NCI-H1436 treated with DMSO at 0.1 percent for 48 hours (cell line): ENCODE measurements around the gene TLK1.
"Not testable (repeated sequence)": the region's sequence is repeated elsewhere in the genome, so short reads cannot be mapped to it uniquely, and the experiment has no call there.

Source experiments
- DNase-seq: peaks from one replicate; lab custom pipeline; 2025; lab: John Stamatoyannopoulos, UW

Gene TLK1

DNA sequence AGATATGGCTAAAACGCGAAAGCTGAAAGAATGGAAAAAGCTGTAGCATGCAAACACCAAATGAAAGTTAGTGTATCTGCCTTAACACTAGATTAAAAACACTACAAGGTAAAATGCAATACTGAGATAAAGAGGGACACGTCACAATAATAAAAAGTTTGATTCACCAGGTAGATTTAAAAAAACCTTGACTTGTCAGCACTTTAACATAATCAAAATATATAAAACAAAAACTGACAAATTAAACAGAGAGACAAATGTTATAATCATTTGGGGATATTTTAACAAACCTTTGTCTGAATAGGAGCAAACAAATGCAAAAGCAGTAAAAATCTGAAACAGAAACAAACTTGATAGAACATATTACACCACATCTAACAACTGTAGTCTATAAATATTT is 18.3 kb downstream of the TLK1 start:
- no peak for DNase-seq

DNA sequence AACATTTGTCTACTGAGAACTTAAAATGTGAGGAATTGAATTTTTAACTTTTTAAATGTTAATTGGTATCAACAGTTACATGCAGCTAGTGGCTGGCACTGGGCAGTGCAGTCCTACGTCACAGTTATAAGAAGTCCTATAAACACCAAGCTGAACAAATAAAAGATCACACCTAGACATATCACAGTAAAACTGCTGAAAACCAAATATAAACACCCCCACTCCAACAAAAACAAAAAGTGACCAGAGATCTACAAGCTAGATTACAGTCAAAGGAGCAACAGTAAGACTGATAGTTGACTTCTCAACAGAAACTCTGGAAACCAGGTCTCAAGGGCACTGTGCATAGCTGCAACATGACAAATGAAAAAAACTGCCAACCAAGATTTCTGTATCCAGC is 19.4 kb downstream of the TLK1 start:
- DNase-seq, result no peak

DNA sequence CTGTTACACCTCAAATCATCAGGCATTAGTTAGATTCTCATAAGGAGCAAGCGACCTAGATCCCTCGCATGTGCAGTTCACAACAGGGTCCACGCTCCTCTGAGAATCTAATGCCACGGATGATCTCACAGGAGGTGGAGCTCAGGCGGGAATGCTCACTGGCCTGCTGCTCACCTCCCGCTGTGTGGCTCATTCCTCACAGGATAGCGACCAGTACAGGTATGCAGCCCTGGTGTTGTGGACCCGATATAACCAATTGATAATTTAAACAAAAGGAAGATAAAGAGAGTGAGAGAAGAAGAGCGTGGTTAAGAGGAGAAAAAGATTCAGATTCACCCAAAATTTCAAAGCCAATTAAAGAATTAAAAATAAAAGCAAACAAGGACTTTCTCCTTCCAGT is 20.8 kb downstream of the TLK1 start:
- no peak for DNase-seq

DNA sequence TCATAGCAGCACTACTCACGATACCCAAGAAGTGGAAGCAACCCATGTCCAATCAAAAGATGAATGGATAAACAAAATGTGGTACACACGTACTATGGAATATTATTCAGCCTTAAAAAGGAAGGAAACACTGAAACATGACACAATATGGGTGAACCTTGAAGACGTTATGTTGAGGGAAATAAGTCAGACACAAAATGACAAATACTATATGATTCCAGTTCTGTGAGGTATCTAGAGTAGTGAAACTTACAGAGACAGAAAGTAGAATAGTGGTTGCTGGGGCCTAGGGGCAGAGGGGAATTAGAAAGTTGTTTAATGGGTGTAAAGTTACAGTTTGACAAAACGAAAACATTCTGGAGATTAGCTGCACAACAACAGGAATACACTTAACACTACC is 24.7 kb downstream of the TLK1 start:
- no peak for DNase-seq

DNA sequence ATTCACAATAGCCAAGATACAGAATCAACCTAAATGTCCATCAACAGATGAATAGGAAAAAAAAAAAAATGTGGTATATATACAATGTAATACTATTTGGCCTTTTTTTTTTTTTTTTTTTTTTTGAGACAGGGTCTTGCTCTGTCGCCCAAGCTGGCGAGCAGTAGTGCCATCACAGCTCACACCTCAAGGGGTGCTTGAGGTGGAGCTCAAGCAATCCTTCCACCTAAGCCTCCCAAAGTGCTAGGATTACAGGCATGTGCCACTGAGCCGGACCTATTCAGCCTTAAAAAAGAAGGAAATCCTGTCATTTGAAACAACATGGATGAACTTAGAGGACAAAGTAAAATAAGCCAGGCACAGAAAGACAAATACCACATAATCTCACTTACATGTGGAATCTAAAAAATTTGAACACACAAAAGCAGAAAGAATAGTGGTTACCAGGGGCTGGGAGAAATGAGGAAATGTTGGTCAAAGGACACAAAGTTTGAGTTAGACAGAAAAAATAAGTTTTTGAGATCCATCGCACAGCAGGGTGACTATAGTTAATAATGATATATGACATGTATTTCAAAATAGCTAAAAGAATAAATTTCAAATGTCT is 26.0 kb downstream of the TLK1 start:
- DNase-seq, result no peak

DNA sequence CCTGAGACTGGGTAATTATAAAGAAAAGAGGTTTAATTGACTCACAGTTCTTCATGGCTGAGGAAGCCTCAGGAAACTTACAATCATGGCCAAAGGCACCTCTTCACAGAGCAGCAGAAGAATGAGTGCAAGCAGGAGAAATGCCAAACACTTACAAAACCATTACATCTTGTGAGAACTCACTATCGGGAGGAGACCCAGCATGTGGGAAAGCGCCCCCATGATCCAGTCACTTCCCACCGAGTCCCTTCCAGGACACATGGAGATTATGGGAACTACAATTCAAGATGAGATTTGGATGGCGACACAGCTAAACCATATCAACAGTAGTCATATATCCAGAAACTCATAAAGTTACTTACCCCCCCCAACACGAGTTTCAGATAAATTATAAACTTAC is 28.6 kb downstream of the TLK1 start:
- DNase-seq, result no peak

DNA sequence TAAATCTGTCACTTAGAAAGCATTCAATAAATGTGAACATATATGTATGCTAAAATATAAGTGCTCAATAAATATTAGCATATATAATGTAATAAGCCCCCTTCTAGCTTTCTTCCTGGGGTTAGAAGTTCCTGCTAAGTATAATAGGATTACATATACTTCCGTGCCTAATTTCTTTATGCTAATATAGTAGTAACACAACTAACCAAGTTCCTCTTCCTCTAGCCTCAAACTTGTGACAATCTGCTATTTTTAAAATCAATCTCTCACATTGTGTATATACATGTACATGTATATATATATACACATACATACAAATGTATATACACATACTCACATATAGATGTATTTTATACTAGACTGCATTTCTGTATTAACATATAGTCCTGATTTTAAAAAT is 32.2 kb downstream of the TLK1 start:
- no peak for DNase-seq

DNA sequence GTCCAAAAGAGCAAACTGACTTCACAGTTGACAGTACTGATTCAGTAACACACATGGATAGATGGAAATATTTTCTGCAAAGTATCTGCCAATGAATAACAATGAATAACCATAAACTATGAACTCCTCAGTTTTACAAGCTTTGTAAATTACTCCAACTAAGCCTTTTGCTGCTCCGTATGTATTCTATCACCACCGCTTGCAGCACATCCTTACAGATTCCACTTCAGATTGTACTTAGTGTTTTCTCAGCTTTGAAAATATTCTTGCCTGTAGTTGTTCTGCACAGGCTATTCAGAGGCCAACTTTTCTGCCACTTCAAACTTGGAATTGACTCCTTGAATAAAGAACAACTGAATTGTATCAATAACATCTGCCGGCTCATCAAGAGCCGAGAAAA is 36.2 kb downstream of the TLK1 start:
- DNase-seq, result no peak

DNA sequence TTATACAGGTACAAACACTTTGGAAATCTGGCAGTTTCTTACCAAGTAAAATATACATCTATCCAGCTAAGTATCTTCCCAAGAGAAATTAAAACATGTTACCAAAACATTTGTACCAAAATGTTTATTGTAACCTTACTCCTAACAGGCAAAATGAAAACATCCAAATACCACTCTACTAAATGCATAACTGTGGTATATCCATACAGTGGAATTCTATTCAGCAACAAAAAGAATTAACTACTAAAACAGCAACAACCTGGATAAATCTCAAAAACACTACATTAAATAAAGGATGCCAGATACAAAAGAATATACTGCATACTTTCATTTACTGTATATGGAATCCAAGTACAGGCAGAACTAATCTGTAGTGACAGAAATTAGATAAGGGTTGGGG is 51.1 kb downstream of the TLK1 start:
- no peak for DNase-seq

DNA sequence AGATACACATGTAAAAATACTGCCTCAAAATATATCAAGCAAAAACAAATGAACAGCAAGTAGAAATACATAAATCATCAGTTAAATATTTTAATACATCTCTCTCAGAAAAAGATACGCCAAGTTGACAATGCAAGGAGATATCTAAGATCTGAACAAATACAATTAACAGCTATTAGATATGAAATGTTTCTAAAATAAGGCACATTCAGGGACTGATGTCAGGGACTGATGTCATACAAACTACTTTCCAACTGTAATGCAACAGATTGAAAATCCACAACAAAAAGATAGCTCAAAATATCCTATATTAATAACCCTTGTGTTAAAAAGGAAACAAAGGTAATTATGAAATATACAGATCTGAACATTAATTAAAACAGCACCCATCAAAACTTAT is 51.7 kb downstream of the TLK1 start:
- DNase-seq, result no peak

DNA sequence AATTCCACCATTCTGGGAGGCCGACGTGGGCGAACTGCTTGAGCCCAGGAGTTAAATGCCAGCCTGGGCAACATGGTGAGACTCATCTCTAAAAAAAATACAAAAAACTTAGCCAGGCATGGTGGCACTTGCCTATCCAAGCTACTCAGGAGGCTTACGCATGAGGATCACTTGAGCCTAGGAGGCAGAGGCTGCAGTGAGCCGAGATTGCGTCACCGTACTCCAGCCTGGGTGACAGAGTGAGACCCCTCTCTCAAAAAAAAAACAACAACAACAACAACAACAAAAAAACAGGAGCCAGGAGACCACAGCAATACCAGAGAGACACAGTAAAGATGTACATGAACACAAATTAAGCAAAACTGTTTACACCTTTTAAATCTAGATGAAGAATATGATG is 52.9 kb downstream of the TLK1 start:
- no peak for DNase-seq

DNA sequence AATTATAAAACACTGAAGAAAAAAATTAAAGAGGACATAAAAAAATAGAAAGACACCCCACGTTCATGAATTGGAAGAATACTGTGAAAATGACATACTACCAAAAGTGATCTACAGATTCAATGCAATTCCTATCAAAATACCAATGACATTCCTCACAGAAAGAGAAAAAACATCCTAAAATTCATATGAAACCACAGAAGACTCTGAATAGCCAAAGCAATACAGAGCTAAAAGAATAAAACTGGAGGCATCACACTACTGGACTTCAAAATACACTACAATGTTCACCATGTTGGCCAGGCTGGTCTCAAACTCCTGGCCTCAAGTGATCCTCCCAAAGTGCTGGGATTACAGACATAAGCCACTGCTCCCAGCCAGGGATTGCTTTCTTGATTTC is 56.3 kb downstream of the TLK1 start:
- DNase-seq, result no peak

DNA sequence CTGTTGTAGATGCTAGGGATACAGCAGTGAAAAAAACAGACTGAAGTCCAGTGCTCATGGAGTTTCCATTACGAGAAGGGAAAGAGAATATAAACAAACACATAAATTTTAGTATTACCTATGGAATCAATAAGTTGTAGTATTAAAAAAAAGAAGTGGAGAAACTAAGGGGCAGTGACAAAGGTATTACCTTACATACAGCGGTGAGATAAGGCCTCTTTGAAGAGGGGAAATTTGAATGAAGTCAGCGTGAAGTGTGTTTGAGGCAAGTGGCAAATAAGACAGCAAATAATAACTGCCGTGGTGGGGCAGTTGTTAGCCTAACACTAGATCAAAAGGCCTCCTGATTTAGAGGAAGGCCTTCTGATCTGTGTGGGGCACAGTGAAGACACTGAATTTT is 57.9 kb downstream of the TLK1 start:
- DNase-seq, result no peak

DNA sequence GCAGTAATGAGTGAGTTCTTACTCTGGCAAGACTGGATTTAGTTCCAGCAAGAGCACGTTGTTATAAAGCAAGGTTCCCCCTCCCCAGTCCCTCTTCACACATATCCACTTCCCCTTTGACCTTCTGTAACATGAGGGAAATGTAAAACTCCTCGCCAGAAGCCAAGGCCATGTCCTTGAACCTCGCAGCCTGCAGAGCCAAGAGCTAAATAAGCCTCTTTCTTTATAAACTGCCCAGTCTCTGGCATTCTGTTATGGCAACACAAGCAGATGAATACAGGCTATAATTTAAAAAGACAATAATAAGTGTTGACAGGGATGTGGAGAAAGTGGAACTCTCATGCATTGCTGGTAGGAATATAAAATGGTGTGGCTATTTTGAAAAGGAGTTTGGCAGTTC is 60.3 kb downstream of the TLK1 start:
- DNase-seq, result no peak

DNA sequence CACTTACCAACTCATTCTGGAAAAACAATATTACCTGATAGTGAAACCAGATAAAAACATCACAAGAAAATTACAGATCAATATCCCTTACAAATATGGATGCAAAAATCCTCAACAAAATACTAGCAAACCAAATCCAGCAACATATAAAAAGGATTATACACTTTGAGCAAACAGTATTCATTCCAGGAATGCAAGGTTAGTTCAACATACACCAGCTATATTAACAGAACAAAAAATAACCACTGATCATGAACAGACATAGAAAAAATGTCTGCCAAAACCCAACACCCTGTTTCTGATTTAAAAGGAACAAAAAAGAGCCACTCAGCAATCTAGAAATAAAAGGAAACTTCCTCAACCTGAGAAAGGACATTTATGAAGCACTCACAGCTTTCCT is 62.1 kb downstream of the TLK1 start:
- no peak for DNase-seq

DNA sequence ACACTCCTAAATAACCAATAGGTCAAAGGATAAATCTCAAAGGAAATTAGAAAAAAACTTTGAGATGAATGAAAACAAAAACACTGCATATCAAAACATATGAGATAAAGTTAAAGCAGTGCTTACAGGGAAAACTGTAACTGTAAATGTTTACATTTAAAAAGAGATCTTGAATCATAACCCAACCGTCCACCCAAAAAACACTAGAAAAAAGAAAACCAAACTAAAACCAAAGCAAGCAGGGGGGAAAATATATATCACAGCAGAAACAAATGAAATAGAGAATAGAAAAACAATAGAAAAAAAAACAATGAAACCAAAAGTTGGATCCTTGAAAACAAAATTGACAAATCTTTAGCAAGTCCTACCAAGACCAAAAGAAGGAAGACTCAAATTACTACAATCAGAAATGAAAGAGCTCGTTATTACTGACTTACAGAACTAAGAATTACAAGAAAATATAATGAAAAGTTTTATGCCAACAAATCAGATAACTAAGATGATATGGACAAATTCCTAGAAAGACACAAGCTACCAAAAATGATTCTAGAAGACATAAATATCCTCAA is 65.6 kb downstream of the TLK1 start:
- no peak for DNase-seq

DNA sequence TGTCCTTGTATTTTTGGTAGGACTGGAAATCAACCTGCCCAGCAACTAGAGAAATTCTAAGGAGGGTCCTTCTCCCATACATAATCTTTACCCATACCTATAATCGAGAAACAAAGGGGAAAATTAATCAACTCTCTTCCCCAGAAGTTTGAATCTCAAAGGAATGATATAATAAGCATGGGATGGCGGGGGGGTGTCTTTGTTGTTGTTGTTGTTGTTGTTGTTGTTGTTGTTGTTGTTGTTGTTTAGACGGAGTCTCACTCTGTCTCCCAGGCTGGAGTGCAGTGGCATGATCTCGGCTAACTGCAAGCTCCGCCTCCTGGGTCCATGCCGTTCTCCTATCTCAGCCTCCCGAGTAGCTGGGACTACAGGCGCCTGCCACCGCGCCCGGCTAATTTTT is 69.2 kb downstream of the TLK1 start:
- not testable (repeated sequence) for DNase-seq

DNA sequence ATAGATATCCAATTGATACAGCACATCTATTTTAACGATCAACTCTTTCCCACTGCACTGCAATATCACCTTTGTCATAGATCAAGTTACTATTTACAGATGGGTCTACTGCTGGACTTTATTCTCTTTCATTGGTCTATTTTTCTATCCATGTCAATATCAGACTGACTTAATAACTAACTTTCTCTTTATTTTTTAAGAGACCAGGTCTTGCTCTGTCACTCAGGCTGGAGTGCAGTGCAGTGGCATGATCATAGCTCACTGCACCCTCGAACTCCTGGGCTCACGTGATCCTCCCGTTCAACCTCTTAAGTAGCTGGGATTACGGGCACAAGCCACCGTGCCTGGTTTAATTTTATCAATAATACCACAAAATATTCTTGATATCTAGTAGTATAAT is 71.2 kb downstream of the TLK1 start:
- DNase-seq, result no peak

DNA sequence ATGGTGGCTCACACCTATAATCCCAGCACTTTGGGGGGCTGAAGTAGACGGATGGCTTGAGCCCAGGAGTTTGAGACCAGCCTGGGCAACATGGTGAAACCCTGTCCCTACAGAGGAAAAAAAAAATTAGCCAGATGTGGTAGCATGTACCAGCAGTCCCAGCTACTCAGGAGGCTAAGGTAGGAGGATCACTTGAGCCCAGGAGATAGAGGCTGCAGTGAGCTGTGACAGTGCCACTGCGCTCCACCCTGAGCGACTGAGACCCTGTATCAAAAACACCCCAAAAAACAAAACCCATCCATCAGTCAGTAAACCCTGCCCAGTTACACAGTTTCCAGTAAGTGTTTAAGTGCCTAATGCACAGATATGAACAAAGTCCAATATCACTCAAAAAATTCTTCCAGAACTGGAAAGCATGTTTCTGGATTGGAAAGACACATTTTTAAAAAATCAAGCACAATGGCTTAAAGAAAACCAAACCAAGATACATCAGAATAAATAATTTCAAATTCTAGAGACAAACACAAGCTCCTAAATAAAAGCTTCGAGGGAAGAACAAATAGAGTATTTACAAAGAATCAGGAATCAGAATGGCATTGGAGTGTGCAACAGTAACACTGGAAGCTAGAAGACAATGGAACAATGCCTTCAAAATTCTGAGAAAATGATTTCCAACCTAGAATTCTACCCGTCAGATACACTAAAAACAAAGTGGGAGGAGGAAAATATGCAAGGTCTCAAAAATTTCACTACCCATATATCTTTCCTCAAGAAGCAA is 72.4 kb downstream of the TLK1 start:
- no peak for DNase-seq

DNA sequence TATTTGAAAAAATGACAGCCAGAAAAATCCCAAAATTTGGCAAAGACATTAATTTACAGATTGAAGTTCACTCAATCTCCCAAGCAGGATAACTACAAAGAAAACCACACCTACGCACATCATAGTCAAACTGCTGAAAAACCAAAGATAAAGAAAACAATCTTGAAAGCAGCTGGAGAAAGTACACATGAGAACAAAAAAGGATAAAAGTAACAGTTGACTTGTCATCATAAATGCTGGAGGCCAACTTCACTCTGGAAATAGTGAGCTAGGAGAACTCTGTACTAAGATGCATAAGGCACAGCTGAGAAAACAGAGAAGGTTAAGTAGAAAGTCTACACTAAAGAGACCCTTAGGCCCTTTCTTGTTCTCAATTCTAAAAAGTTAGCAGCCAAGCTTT is 73.1 kb downstream of the TLK1 start:
- DNase-seq, result no peak

DNA sequence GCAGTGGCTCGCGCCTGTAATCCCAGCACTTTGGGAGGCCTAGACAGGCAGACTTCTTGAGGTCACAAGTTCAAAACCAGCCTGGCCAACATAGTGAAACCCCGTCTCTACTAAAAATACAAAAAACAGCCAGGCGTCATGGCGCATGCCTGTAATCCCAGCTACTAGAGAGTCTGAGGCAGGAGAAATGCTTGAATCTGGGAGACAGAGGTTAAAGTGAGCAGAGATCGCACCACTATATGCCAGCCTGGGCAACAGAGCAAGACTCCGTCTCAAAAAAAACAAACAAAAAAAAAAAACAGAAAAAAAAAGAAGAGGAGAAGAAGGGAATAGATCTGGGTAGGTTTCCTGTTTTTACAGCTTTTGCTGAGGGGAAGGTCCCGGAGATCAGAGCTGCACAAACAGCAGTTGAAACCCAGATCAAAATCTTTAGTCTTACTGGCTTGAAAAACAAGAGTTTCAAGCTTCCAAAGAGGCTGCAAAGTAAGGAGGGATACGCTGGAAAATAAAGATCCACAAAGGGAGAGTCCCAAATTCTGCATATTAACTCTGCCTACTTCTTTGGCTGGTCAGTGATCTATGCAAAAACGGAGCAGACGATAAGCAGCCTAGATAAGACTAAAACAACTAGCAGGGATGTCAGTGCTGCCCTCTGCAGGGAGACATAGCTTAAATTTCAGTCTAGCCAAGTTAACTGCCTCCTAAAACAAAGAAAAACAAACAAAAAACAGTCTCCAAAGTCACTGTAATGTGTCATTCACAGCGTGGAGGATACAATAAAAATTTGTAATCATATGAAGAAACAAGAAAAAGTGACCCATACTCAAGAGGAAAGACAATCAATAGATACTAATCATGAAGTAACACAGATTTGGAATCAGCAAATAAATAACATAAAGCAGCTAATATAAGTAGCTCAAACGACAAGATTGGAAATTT is 74.1 kb downstream of the TLK1 start:
- DNase-seq, result no peak

DNA sequence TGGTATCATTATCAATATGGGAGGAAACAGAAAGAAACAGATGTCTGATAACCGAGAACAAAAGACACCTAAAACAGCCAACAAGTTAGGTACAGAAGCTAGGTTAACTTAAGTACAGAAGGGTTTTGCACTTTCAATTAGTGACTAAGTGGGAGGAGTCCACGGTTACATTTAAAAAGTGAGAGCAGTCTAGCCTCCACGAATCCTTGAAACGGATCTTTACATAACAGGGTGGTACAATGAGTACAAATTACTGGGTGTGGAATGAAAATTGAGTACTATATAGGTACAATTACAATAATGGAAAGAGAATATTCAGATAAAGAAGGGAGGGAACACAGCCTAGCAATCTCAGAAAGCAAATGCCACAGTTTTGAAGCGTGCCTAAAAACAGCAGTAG is 76.6 kb downstream of the TLK1 start:
- DNase-seq, result peak; percentile 47

DNA sequence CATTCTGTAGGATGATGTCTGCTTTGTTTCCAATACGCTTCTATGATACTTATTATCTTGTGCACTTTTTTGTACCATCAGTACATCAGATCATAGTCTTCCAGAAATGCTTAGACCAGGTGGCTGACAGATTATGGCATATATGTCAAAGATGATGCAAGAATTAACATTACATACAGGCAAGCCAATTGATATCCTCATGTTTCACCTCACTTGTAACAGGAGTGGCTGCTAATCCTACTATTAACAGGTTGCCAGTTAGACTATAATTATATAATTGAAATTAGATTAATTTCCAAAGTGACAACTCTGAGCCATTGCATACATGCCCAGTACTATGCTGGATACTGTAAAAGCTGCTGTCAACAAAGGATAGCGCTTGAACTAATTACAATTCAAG is 77.2 kb downstream of the TLK1 start:
- peak; percentile 21 for DNase-seq
